NOMO-1 treated with dmso at 0.1 percent for 144 hours (cell line): ENCODE results near the gene NFATC4.
"Not testable (repeated sequence)": the region's sequence is repeated elsewhere in the genome, so short reads cannot be mapped to it uniquely, and the experiment has no call there.

Experiments used
- DNase-seq: peaks from one replicate; lab custom pipeline; 2025; ENCODE audit not compliant: unreplicated experiment; lab: John Stamatoyannopoulos, UW

Gene NFATC4

GRCh38 chr14:24366721-24367513, 1.1 kb upstream of the NFATC4 start:
- DNase-seq: no peak

GRCh38 chr14:24368212-24368561, 203 bp downstream of the NFATC4 start:
- DNase-seq: no peak

- no peak for DNase-seq
Measured at GRCh38 chr14:24368562-24369252, 723 bp downstream of the NFATC4 start.

- no peak for DNase-seq
Measured at GRCh38 chr14:24369463-24369862, 1.5 kb downstream of the NFATC4 start.

GRCh38 chr14:24369907-24370687, 2.1 kb downstream of the NFATC4 start:
- DNase-seq: no peak

GRCh38 chr14:24370748-24371147, 2.8 kb downstream of the NFATC4 start:
- DNase-seq: no peak

- not testable (repeated sequence) for DNase-seq
Measured at GRCh38 chr14:24371605-24372004, 3.6 kb downstream of the NFATC4 start.

GRCh38 chr14:24372701-24373416, 4.9 kb downstream of the NFATC4 start:
- no peak for DNase-seq

- no peak for DNase-seq
Measured at GRCh38 chr14:24376448-24377070, 8.6 kb downstream of the NFATC4 start.

GRCh38 chr14:24377126-24377525, 9.1 kb downstream of the NFATC4 start:
- DNase-seq: no peak

GRCh38 chr14:24377657-24378056, 9.7 kb downstream of the NFATC4 start:
- no peak for DNase-seq

GRCh38 chr14:24378327-24378726, 10.3 kb downstream of the NFATC4 start:
- no peak for DNase-seq

GRCh38 chr14:24378981-24379906, 11.3 kb downstream of the NFATC4 start:
- DNase-seq: no peak

GRCh38 chr14:24379907-24380730, 12.1 kb downstream of the NFATC4 start:
- no peak for DNase-seq

GRCh38 chr14:24381363-24382063, 13.5 kb downstream of the NFATC4 start:
- DNase-seq: no peak

GRCh38 chr14:24382064-24382371, 14.0 kb downstream of the NFATC4 start:
- DNase-seq: no peak

- DNase-seq: no peak
Measured at GRCh38 chr14:24384169-24384568, 16.2 kb downstream of the NFATC4 start.

- DNase-seq: no peak
Measured at GRCh38 chr14:24385524-24385923, 17.5 kb downstream of the NFATC4 start.
